ENCODE results near the gene AFDN.

AFDN gene

GRCh38 chr6:167919349-167919748, 92.6 kb downstream of the AFDN start:
- no peak for DNase-seq (ENCODE audit: low read depth, low spot score)

- DNase-seq (ENCODE audit: low read depth, low spot score) = no peak
Observed at GRCh38 chr6:167920165-167920564, 93.5 kb downstream of the AFDN start.

- no peak for DNase-seq (ENCODE audit: low read depth, low spot score)
Observed at GRCh38 chr6:167921831-167922230, 95.1 kb downstream of the AFDN start.

- no peak for DNase-seq (ENCODE audit: low read depth, low spot score)
Observed at GRCh38 chr6:167925026-167925425, 98.3 kb downstream of the AFDN start.

- DNase-seq (ENCODE audit: low read depth, low spot score) = no peak
Observed at GRCh38 chr6:167927246-167927645, 100.5 kb downstream of the AFDN start.

GRCh38 chr6:167928111-167928510, 101.4 kb downstream of the AFDN start:
- no peak for DNase-seq (ENCODE audit: low read depth, low spot score)

GRCh38 chr6:167930295-167930694, 103.6 kb downstream of the AFDN start:
- no peak for DNase-seq (ENCODE audit: low read depth, low spot score)

- no peak for DNase-seq (ENCODE audit: low read depth, low spot score)
Observed at GRCh38 chr6:167932468-167933276, 106.0 kb downstream of the AFDN start.

- no peak for DNase-seq (ENCODE audit: low read depth, low spot score)
Observed at GRCh38 chr6:167933290-167933689, 106.6 kb downstream of the AFDN start.

GRCh38 chr6:167933847-167934246, 107.1 kb downstream of the AFDN start:
- no peak for DNase-seq (ENCODE audit: low read depth, low spot score)

- no peak for DNase-seq (ENCODE audit: low read depth, low spot score)
Observed at GRCh38 chr6:167934426-167934864, 107.7 kb downstream of the AFDN start.

- no peak for DNase-seq (ENCODE audit: low read depth, low spot score)
Observed at GRCh38 chr6:167936051-167936450, 109.3 kb downstream of the AFDN start.

GRCh38 chr6:167937301-167937700, 110.6 kb downstream of the AFDN start:
- no peak for DNase-seq (ENCODE audit: low read depth, low spot score)

GRCh38 chr6:167937948-167938911, 111.5 kb downstream of the AFDN start:
- no peak for DNase-seq (ENCODE audit: low read depth, low spot score)

- DNase-seq (ENCODE audit: low read depth, low spot score) = no peak
Observed at GRCh38 chr6:167941822-167942221, 115.1 kb downstream of the AFDN start.

- DNase-seq (ENCODE audit: low read depth, low spot score) = no peak
Observed at GRCh38 chr6:167944130-167944529, 117.4 kb downstream of the AFDN start.

GRCh38 chr6:167946007-167946406, 119.3 kb downstream of the AFDN start:
- no peak for DNase-seq (ENCODE audit: low read depth, low spot score)

GRCh38 chr6:167946604-167947003, 119.9 kb downstream of the AFDN start:
- no peak for DNase-seq (ENCODE audit: low read depth, low spot score)

GRCh38 chr6:167947716-167948115, 121.0 kb downstream of the AFDN start:
- no peak for DNase-seq (ENCODE audit: low read depth, low spot score)

- DNase-seq (ENCODE audit: low read depth, low spot score) = no peak
Observed at GRCh38 chr6:167948716-167949115, 122.0 kb downstream of the AFDN start.

- no peak for DNase-seq (ENCODE audit: low read depth, low spot score)
Observed at GRCh38 chr6:167949121-167949684, 122.5 kb downstream of the AFDN start.
